ENCODE data around the gene SPSB3. TPM values are rescaled to one million over a fixed set of nuclear protein-coding genes. Genes with fewer than 3 reads are reported as not detected.
"Not testable (repeated sequence)": the region's sequence is repeated elsewhere in the genome, so short reads cannot be mapped to it uniquely, and the experiment has no call there.

SPSB3 gene
- polyA plus RNA-seq, 1 experiment: 36.5 TPM

DNA sequence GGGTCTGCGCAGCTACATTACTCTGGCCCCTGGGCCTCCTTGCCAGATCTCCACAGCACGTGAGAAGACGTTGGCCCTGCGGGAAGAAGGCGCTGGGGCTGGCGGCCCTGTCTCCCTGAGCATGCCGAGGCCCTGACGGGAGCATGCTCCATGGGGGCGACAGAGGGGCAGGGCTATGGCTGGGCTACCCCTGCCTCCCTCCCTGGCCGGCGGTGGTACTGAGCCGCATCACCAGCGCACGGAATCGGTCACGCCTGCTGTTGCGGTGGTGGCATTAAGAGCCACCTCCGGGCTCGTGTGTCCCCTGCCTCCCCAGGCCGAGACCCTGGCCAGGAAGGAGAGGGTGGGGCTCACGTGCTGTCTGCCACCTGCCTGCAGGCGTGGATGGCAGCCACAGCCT is 48.2 kb downstream of the SPSB3 start:
- TF ChIP-seq, protein P1, sequence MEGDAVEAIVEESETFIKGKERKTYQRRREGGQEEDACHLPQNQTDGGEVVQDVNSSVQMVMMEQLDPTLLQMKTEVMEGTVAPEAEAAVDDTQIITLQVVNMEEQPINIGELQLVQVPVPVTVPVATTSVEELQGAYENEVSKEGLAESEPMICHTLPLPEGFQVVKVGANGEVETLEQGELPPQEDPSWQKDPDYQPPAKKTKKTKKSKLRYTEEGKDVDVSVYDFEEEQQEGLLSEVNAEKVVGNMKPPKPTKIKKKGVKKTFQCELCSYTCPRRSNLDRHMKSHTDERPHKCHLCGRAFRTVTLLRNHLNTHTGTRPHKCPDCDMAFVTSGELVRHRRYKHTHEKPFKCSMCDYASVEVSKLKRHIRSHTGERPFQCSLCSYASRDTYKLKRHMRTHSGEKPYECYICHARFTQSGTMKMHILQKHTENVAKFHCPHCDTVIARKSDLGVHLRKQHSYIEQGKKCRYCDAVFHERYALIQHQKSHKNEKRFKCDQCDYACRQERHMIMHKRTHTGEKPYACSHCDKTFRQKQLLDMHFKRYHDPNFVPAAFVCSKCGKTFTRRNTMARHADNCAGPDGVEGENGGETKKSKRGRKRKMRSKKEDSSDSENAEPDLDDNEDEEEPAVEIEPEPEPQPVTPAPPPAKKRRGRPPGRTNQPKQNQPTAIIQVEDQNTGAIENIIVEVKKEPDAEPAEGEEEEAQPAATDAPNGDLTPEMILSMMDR (IDR thresholded peaks at IDR 0.05; ENCODE audit: insufficient read depth, low read depth, low read length): no peak
- CTCF ChIA-PET: no interaction called here
- POLR2A ChIA-PET: no interaction called here
- no peak overlapping the region for H3K4me3 ChIP-seq (ENCODE audit: low read depth, low read length)
- H3K27me3 ChIP-seq (ENCODE audit: control insufficient read depth, insufficient read depth, low read length): no peaks in the 10 kb centered on the region
- H3K36me3 ChIP-seq (ENCODE audit: control insufficient read depth, insufficient read depth, low read length): peaks cover 31% of the 10 kb centered on the region
- no peak for DNase-seq (ENCODE audit: low read depth)

DNA sequence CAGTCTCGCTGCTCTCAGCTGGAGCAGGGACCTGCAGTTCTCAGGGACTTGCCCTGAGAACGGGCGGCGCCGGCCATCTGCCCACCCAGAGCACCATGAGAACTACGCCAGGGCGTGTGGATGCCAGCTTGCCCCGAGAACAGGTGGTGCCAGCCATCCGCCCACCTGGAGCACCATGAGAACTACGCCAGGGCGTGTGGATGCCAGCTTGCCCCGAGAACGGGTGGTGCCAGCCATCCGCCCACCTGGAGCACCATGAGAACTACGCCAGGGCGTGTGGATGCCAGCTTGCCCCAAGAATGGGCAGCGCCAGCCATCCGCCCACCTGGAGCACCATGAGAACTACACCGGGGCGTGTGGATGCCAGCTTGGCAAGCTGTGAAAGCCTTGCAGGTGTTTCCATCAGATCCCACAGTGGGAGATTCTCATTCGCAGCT is 49.8 kb downstream of the SPSB3 start:
- H3K4me3 ChIP-seq (ENCODE audit: low read depth, low read length); DNase-seq (ENCODE audit: low read depth); POLR2A ChIA-PET; H3K27me3 ChIP-seq (ENCODE audit: control insufficient read depth, insufficient read depth, low read length): not testable (repeated sequence)
- H3K36me3 ChIP-seq (ENCODE audit: control insufficient read depth, insufficient read depth, low read length): peaks cover 35% of the 10 kb centered on the region
- CTCF ChIA-PET: interaction anchor here (0.9 kb wide), 1 partner anchor 27 kb away, joined by 4 read pairs; the partner anchor contains the start of gene MAPK8IP3

GRCh38 chr16:1732071-1732470 is 50.3 kb downstream of the SPSB3 start:
- TF ChIP-seq, protein P1 (IDR thresholded peaks at IDR 0.05; ENCODE audit: insufficient read depth, low read depth, low read length): no peak
- ChIA-PET POLR2A (no interaction called here), CTCF (no interaction called here)
- H3K36me3 ChIP-seq (ENCODE audit: control insufficient read depth, insufficient read depth, low read length): peaks cover 36% of the 10 kb centered on the region
- H3K27me3 ChIP-seq (ENCODE audit: control insufficient read depth, insufficient read depth, low read length): no peaks in the 10 kb centered on the region
- DNase-seq (ENCODE audit: low read depth): no peak
- no peak overlapping the region for H3K4me3 ChIP-seq (ENCODE audit: low read depth, low read length)

GRCh38 chr16:1731603-1732002 is 50.8 kb downstream of the SPSB3 start:
- TF ChIP-seq, protein P1 (IDR thresholded peaks at IDR 0.05; ENCODE audit: insufficient read depth, low read depth, low read length): no peak
- Histone ChIP-seq H3K4me3 (ENCODE audit: low read depth, low read length) (no peak overlapping the region), H3K36me3 (ENCODE audit: control insufficient read depth, insufficient read depth, low read length) (peaks cover 41% of the 10 kb centered on the region), H3K27me3 (ENCODE audit: control insufficient read depth, insufficient read depth, low read length) (no peaks in the 10 kb centered on the region)
- DNase-seq (ENCODE audit: low read depth): no peak
- ChIA-PET POLR2A (no interaction called here), CTCF (no interaction called here)

GRCh38 chr16:1731073-1731472 is 51.3 kb downstream of the SPSB3 start:
- ChIA-PET POLR2A (no interaction called here), CTCF (no interaction called here)
- TF ChIP-seq, protein P1 (IDR thresholded peaks at IDR 0.05; ENCODE audit: insufficient read depth, low read depth, low read length): no peak
- H3K36me3 ChIP-seq (ENCODE audit: control insufficient read depth, insufficient read depth, low read length): peaks cover 43% of the 10 kb centered on the region
- DNase-seq (ENCODE audit: low read depth): no peak
- no peaks in the 10 kb centered on the region for H3K27me3 ChIP-seq (ENCODE audit: control insufficient read depth, insufficient read depth, low read length)
- H3K4me3 ChIP-seq (ENCODE audit: low read depth, low read length): no peak overlapping the region

DNA sequence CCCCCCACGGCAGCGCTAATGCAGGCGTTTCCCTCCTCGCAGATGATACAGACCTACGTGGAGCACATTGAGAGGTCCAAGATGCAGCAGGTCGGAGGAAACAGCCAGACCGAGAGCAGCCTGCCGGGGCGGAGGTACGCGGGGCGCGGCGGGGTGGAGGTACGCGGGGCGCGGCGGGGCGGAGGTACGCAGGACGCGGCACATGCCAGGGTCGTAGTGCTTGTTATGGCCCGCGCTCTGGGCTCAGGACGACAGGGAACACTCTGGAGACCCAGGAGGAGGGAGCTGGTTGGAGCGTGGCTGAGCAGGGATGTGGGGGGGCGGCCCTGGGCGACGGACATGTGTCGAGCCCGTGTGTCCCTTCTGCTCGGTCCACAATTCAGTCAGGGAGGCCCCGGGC is 52.9 kb downstream of the SPSB3 start:
- ChIA-PET POLR2A (no interaction called here), CTCF (no interaction called here)
- TF ChIP-seq, protein P1 (IDR thresholded peaks at IDR 0.05; ENCODE audit: insufficient read depth, low read depth, low read length): no peak
- Histone ChIP-seq H3K27me3 (ENCODE audit: control insufficient read depth, insufficient read depth, low read length) (no peaks in the 10 kb centered on the region), H3K36me3 (ENCODE audit: control insufficient read depth, insufficient read depth, low read length) (peaks cover 43% of the 10 kb centered on the region), H3K4me3 (ENCODE audit: low read depth, low read length) (no peak overlapping the region)
- DNase-seq (ENCODE audit: low read depth): no peak

All from BJ (cell line).